Osteocyte (in vitro differentiated cells): ENCODE results near the gene PIP5K1B. TPM values are rescaled to one million over a fixed set of nuclear protein-coding genes. Genes with fewer than 3 reads are reported as not detected.

Source experiments
- DNase-seq: peaks from one replicate; pipeline ENCODE4 v3.0.0; 2021; ENCODE audit warnings: mixed read lengths; ENCODE audit not compliant: unreplicated experiment; ENCODE audit errors: extremely low spot score
- H3K27ac Mint-ChIP-seq: one replicate; pipeline ENCODE4 v1.8.0; 2021; ENCODE audit warnings: mild to moderate bottlenecking, mixed read lengths; ENCODE audit not compliant: unreplicated experiment
- H3K27me3 Mint-ChIP-seq: one replicate; pipeline ENCODE4 v1.8.0; 2021; ENCODE audit warnings: mixed read lengths; ENCODE audit not compliant: unreplicated experiment
- H3K36me3 Mint-ChIP-seq: one replicate; pipeline ENCODE4 v1.8.0; 2021; ENCODE audit warnings: mixed read lengths; ENCODE audit not compliant: unreplicated experiment
- H3K4me1 Mint-ChIP-seq: one replicate; pipeline ENCODE4 v1.8.0; 2021; ENCODE audit warnings: mixed read lengths; ENCODE audit not compliant: unreplicated experiment
- H3K4me3 Mint-ChIP-seq: one replicate; pipeline ENCODE4 v1.8.0; 2021; ENCODE audit warnings: mild to moderate bottlenecking, moderate library complexity, mixed read lengths; ENCODE audit not compliant: unreplicated experiment
- H3K9me3 Mint-ChIP-seq: one replicate; pipeline ENCODE4 v1.8.0; 2021; ENCODE audit warnings: mixed read lengths; ENCODE audit not compliant: unreplicated experiment
- total RNA-seq: library from RNA; stranded (reverse); gene quantifications from 2 replicates; pipeline ENCODE4 v1.2.1, GENCODE V29; 2021
- TF ChIP-seq, protein P1 (sequence below): fragments of 200-600 bp; sonication (generic); IDR thresholded peaks from 2 replicates; pipeline ENCODE4 v1.5.0; 2021; ENCODE audit warnings: antibody characterized with exemption, mild to moderate bottlenecking, moderate library complexity

The PIP5K1B gene
- total RNA-seq, 1 donor from 2014 or later: not detected

DNA sequence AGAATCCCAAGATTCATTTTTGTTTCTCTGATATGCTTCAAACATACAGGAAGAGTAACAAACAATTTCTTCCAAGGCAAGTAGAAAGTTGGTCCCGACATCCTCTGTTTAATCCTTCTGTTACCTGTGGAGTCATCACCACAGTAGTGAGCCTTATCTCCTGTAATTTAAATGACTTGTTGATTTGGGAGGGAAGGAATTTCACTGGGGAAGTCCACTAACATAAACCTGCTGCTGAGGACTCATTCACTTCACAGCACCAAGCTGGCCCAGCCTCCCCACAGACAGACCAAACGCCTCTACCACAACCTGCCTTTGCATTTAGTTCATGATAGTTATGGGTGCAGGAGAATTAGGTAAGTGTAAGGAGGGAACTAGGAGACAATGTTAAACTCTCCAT lies 245.6 kb downstream of the PIP5K1B start:
- no peaks in the 10 kb centered on the region for H3K36me3 Mint-ChIP-seq
- H3K4me1 Mint-ChIP-seq: no peaks in the 10 kb centered on the region
- H3K4me3 Mint-ChIP-seq: no peak overlapping the region
- H3K9me3 Mint-ChIP-seq: no peaks in the 10 kb centered on the region
- peaks cover 13% of the 10 kb centered on the region for H3K27me3 Mint-ChIP-seq
- DNase-seq: no peak
- no peak overlapping the region for H3K27ac Mint-ChIP-seq
- TF ChIP-seq, protein P1, sequence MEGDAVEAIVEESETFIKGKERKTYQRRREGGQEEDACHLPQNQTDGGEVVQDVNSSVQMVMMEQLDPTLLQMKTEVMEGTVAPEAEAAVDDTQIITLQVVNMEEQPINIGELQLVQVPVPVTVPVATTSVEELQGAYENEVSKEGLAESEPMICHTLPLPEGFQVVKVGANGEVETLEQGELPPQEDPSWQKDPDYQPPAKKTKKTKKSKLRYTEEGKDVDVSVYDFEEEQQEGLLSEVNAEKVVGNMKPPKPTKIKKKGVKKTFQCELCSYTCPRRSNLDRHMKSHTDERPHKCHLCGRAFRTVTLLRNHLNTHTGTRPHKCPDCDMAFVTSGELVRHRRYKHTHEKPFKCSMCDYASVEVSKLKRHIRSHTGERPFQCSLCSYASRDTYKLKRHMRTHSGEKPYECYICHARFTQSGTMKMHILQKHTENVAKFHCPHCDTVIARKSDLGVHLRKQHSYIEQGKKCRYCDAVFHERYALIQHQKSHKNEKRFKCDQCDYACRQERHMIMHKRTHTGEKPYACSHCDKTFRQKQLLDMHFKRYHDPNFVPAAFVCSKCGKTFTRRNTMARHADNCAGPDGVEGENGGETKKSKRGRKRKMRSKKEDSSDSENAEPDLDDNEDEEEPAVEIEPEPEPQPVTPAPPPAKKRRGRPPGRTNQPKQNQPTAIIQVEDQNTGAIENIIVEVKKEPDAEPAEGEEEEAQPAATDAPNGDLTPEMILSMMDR: no peak

DNA sequence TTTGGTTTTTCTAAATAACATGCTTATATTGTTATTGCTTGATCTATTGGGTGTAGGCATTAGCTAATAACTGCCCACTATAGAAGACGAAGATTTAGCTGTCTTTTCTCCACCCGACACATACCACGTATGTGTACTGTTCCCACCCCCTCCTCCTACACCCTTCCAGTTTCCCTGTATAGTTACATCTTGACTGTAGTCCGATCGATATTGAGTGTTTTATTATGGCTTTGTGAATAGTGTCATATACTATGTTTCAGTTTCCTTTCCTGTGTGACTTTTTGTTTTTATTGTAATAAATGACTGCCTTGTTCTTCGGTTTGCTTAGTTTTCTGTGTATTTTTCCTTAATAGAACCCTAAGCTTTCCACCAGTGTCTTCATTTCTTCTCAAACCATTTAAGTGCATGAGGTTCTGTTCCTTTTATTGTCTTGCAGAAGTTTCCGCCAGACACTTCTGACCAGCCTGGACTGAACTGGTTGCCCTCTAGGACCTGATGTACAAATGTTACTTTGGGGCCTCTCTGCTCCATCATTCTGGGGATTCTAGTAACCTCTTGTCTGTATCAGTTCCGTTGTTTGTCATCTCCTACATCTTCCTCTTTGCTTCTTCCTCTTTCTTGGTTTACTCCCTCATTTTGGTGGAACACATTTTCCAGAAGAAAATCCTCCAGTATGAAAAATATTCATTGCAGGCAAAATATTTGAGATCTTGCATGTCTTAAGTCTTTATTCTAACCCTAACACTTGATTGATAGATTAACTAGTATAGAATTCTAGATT lies 247.0 kb downstream of the PIP5K1B start:
- no peaks in the 10 kb centered on the region for H3K36me3 Mint-ChIP-seq
- H3K27ac Mint-ChIP-seq: no peak overlapping the region
- no peak overlapping the region for H3K4me3 Mint-ChIP-seq
- H3K27me3 Mint-ChIP-seq: peaks cover 13% of the 10 kb centered on the region
- H3K9me3 Mint-ChIP-seq: no peaks in the 10 kb centered on the region
- TF ChIP-seq, protein P1: no peak
- DNase-seq: no peak
- no peaks in the 10 kb centered on the region for H3K4me1 Mint-ChIP-seq

DNA sequence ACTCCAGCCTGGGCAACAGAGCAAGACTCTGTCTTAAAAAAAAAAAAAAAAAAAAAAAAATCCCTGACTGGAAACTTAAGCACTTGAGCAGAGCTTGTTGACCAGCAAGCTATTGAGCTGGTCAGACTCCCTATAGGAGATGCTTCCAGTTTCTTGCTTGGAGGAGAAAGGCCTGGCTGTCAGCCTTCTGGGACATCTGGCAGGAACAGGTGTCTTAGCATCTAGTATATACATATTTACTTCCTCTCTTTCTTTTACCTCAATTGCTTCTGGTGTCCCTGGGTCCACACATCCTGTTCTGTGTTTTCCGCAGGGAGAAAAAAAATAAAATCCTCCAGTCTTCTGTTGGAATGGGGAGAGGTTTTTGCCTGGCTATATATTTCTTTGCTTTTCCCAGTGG lies 248.7 kb downstream of the PIP5K1B start:
- no peaks in the 10 kb centered on the region for H3K36me3 Mint-ChIP-seq
- H3K9me3 Mint-ChIP-seq: no peaks in the 10 kb centered on the region
- DNase-seq: no peak
- no peak overlapping the region for H3K27ac Mint-ChIP-seq
- no peak overlapping the region for H3K4me3 Mint-ChIP-seq
- TF ChIP-seq, protein P1: no peak
- H3K27me3 Mint-ChIP-seq: peaks cover 13% of the 10 kb centered on the region
- no peaks in the 10 kb centered on the region for H3K4me1 Mint-ChIP-seq

DNA sequence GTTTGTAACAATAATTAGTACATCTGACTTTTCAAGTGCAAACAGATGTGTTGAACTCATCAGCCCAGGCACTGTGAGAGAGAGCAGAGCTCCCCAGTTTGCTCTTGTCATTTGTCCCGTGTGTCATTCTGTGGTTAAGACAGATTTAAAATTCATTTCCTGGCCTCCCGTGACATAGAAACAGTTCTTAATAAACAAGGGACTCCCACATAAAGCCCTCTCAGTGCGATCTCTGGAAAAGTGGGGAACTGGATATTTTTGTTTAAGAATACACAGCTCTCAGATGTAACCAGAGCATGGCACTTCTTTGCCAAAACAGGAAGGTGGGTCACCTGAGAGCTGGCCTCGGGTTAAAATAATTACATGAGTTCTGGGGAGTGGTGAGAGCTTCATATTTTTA lies 250.3 kb downstream of the PIP5K1B start:
- Mint-ChIP-seq H3K4me3 (no peak overlapping the region), H3K4me1 (no peaks in the 10 kb centered on the region), H3K27me3 (peaks cover 13% of the 10 kb centered on the region), H3K27ac (no peak overlapping the region), H3K9me3 (no peaks in the 10 kb centered on the region), H3K36me3 (no peaks in the 10 kb centered on the region)
- TF ChIP-seq, protein P1: no peak
- no peak for DNase-seq

DNA sequence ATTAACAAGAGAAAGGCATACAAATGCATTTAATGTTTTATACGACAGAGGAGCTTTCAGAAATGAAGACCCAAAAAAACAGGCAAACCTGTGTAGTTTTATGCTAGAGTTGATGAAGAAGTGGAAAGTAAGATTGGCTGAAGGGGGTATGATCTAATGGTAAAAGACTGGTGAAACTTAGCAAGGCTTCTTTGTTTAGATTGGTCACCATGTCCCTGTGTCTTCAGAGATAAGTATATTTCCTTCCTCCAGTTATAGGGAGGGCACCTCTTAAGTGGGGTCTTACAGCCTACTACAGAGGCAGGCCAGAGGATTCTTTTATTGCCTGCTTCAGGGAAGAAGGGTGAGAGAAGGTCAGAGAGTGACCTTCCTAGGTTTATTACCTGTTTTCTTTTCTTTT lies 252.4 kb downstream of the PIP5K1B start:
- Mint-ChIP-seq H3K9me3 (no peaks in the 10 kb centered on the region), H3K4me1 (no peaks in the 10 kb centered on the region), H3K27me3 (peaks cover 8% of the 10 kb centered on the region), H3K27ac (no peak overlapping the region), H3K36me3 (no peaks in the 10 kb centered on the region), H3K4me3 (no peak overlapping the region)
- TF ChIP-seq, protein P1: no peak
- no peak for DNase-seq
